Dendritic cell treated with granulocyte-macrophage colony-stimulating factor and Interleukin-4, amounts not matched to agents 40 ng/mL and 50 ng/mL, for 4 days (primary cell): Measurements from ENCODE around the gene RBM18.

Experiments used
- H3K27ac Mint-ChIP-seq: one replicate; pipeline ENCODE4 v1.8.0; 2022; ENCODE audit warnings: mild to moderate bottlenecking, mixed read lengths
- H3K27me3 Mint-ChIP-seq: one replicate; pipeline ENCODE4 v1.8.0; 2022; ENCODE audit warnings: mild to moderate bottlenecking, mixed read lengths
- H3K36me3 Mint-ChIP-seq: one replicate; pipeline ENCODE4 v1.8.0; 2022; ENCODE audit warnings: low read depth, mixed read lengths
- H3K4me1 Mint-ChIP-seq: one replicate; pipeline ENCODE4 v1.8.0; 2022; ENCODE audit warnings: low read depth, mixed read lengths
- H3K4me3 Mint-ChIP-seq: one replicate; pipeline ENCODE4 v1.8.0; 2022; ENCODE audit warnings: mild to moderate bottlenecking, moderate library complexity, mixed read lengths
- H3K9me3 Mint-ChIP-seq: one replicate; pipeline ENCODE4 v1.8.0; 2022; ENCODE audit warnings: mixed read lengths
- intact Hi-C: fragments of 100-400 bp; cut with micrococcal nuclease; formaldehyde crosslinking; loops from one replicate; pipeline ENCODE4 v1.15.0; 2022

RBM18 gene

DNA sequence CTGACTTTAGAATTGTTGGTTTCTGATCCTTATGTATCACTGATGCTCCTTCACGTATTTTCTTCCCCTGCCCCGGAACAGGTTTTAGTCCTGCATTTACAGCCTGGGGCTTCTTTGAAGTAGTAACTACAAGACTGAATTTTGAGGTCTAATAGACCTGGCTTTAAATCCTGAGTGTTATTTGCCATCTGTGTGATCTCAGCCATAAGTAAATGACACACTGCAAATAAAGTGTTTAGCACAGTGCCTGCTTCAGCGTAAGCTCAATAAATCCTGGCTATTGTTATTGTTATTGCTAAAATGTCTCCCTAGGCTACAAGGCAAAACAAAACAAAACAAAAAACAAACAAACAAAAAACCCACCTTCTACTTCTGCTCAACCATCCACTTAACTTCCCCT lies 20.3 kb downstream of the RBM18 start:
- no peaks in the 10 kb centered on the region for H3K27me3 Mint-ChIP-seq

GRCh38 chr9:122239722-122240121 lies 24.9 kb downstream of the RBM18 start:
- no peaks in the 10 kb centered on the region for H3K4me1 Mint-ChIP-seq
- peaks cover 64% of the 10 kb centered on the region for H3K36me3 Mint-ChIP-seq
- no peaks in the 10 kb centered on the region for H3K27me3 Mint-ChIP-seq
- intact Hi-C loops: no loop called here
- H3K27ac Mint-ChIP-seq: no peak overlapping the region
- no peak overlapping the region for H3K4me3 Mint-ChIP-seq
- no peaks in the 10 kb centered on the region for H3K9me3 Mint-ChIP-seq

More for the DNA sequence above, 20.3 kb downstream of the RBM18 start:
- Mint-ChIP-seq H3K4me3 (no peak overlapping the region), H3K9me3 (no peaks in the 10 kb centered on the region), H3K36me3 (peaks cover 90% of the 10 kb centered on the region), H3K4me1 (no peaks in the 10 kb centered on the region), H3K27ac (no peak overlapping the region)
- intact Hi-C loops: no loop called here

DNA sequence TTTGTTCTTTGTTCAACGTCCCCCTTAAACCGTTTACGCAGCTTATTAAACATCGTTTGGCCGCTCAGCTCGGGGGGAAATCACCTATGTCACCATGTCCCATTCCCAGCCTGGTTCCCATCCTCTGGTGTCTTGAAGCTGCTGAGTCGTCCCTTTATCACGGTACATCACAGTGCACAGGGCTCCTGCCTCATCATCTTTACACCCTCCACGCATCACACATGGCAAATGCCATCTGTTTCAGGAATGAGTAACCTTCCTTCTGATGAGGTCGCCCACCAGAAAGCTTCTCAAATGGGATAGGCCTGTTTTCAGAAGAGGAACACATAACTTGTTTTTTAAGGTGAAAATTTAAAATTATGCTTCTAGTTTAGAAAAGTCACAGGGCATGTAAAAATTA lies 28.0 kb downstream of the RBM18 start:
- H3K27me3 Mint-ChIP-seq: peaks cover 1% of the 10 kb centered on the region
- no peak overlapping the region for H3K27ac Mint-ChIP-seq
- H3K9me3 Mint-ChIP-seq: no peaks in the 10 kb centered on the region
- no peaks in the 10 kb centered on the region for H3K4me1 Mint-ChIP-seq
- H3K36me3 Mint-ChIP-seq: peaks cover 37% of the 10 kb centered on the region
- H3K4me3 Mint-ChIP-seq: no peak overlapping the region
- intact Hi-C loops: no loop called here

GRCh38 chr9:122234022-122234748 lies 30.5 kb downstream of the RBM18 start:
- H3K4me1 Mint-ChIP-seq: no peaks in the 10 kb centered on the region
- intact Hi-C loops: no loop called here
- H3K27me3 Mint-ChIP-seq: peaks cover 2% of the 10 kb centered on the region
- H3K27ac Mint-ChIP-seq: no peak overlapping the region
- no peak overlapping the region for H3K4me3 Mint-ChIP-seq
- H3K9me3 Mint-ChIP-seq: no peaks in the 10 kb centered on the region
- H3K36me3 Mint-ChIP-seq: peaks cover 12% of the 10 kb centered on the region

DNA sequence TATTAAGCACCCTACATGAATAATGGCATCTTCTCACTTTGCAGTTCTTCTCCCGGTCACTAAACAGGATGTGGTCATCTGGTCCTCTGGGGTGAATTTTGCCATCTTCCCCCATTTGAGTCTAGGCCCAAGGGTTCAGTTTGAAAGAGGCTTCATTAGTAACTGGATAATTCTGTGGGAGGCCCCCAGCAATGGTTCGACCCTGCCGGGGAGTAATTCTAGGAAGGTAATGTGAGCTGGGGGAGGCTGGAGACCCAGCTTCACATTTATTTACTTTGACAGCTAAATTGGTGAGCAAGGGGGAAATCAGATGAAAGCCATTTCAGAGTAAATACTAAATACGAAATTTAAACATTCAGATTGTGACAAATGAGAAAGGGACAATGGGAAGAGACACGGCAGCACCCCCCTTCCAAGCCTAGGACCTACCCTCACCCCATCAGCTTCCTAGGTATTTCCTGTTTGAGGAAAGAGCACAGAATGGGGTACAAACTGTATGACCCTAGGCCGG lies 31.8 kb downstream of the RBM18 start:
- no peak overlapping the region for H3K27ac Mint-ChIP-seq
- H3K4me3 Mint-ChIP-seq: no peak overlapping the region
- intact Hi-C loops: no loop called here
- H3K27me3 Mint-ChIP-seq: peaks cover 7% of the 10 kb centered on the region
- H3K36me3 Mint-ChIP-seq: no peaks in the 10 kb centered on the region
- H3K4me1 Mint-ChIP-seq: no peaks in the 10 kb centered on the region
- no peaks in the 10 kb centered on the region for H3K9me3 Mint-ChIP-seq

GRCh38 chr9:122229485-122229837 lies 35.2 kb downstream of the RBM18 start:
- Mint-ChIP-seq H3K4me1 (no peaks in the 10 kb centered on the region), H3K9me3 (no peaks in the 10 kb centered on the region), H3K4me3 (no peak overlapping the region), H3K36me3 (no peaks in the 10 kb centered on the region), H3K27ac (no peak overlapping the region), H3K27me3 (peaks cover 37% of the 10 kb centered on the region)
- intact Hi-C loops: no loop called here

DNA sequence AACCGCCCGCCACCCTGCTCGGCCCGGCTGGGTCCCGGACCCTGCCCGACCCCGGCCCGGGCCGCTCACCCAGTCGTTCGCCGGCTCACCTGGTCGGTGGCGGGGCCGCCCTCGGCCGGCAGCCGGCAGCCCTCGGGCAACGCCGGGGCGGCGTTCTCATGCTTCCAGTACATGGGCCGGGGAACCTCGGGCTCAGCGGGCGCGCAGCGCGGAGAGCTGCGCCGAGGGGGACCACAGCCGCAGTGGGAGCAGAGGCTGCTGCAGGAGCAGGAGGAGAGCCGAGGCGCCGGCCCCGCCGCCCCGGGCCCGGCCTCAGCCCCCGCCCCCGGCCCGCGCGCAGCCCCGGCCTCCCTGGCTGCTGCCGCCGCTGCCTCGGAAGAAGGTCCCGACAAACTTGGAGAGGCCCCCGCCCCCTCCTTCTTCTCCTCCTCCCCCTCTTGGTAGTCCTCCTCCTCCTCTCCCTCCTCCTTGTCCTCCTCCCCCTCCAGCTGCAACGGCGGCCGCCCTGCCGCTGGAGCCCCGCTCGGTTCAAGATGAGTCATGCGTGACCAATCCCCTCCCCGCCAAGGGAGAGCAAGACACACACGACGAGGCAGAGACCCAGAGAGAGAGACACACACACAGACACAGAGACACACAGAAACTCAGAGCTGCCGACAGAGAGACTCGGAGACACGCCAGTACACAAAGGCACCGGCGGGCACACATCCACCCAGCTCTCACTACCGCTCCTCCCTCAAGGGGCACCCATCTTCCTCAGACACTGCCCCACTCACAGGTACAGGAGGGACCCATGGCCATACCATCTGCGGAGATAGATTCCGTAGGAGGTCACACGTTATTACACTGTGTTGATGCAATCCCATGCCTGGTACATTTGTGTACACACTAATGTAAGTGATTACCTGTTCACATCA lies 35.8 kb downstream of the RBM18 start, which contains the start of gene LHX6:
Gene LHX6, minus strand, starts transcription at position 390 of the 917 bp plus-strand sequence. Its CDS starts 217 bp downstream, at position 173.
- H3K27me3 Mint-ChIP-seq: peaks cover 43% of the 10 kb centered on the region
- H3K9me3 Mint-ChIP-seq: no peaks in the 10 kb centered on the region
- H3K4me3 Mint-ChIP-seq: peak within 1 kb of the TSS; percentile 27
- intact Hi-C loops: no loop called here
- H3K36me3 Mint-ChIP-seq: no peaks in the 10 kb centered on the region
- H3K27ac Mint-ChIP-seq: no peak within 1 kb of the TSS
- no peaks in the 10 kb centered on the region for H3K4me1 Mint-ChIP-seq

GRCh38 chr9:122228191-122228567 lies 36.5 kb downstream of the RBM18 start:
- peak overlapping the region; percentile 27 for H3K4me3 Mint-ChIP-seq
- peaks cover 3% of the 10 kb centered on the region for H3K4me1 Mint-ChIP-seq
- no peak overlapping the region for H3K27ac Mint-ChIP-seq
- no peaks in the 10 kb centered on the region for H3K9me3 Mint-ChIP-seq
- intact Hi-C loops: no loop called here
- H3K27me3 Mint-ChIP-seq: peaks cover 50% of the 10 kb centered on the region
- no peaks in the 10 kb centered on the region for H3K36me3 Mint-ChIP-seq

- H3K4me1 Mint-ChIP-seq: peaks cover 9% of the 10 kb centered on the region
- no peaks in the 10 kb centered on the region for H3K9me3 Mint-ChIP-seq
- no peak overlapping the region for H3K27ac Mint-ChIP-seq
- no peak overlapping the region for H3K4me3 Mint-ChIP-seq
- H3K27me3 Mint-ChIP-seq: peaks cover 56% of the 10 kb centered on the region
- H3K36me3 Mint-ChIP-seq: no peaks in the 10 kb centered on the region
- intact Hi-C loops: no loop called here
Measured at GRCh38 chr9:122227575-122227900, 37.1 kb downstream of the RBM18 start.

- no peaks in the 10 kb centered on the region for H3K36me3 Mint-ChIP-seq
Measured at GRCh38 chr9:122226758-122227574, 37.7 kb downstream of the RBM18 start.

GRCh38 chr9:122226142-122226757 lies 38.4 kb downstream of the RBM18 start:
- no peaks in the 10 kb centered on the region for H3K9me3 Mint-ChIP-seq

More at GRCh38 chr9:122226758-122227574, 37.7 kb downstream of the RBM18 start:
- intact Hi-C loops: no loop called here
- no peaks in the 10 kb centered on the region for H3K9me3 Mint-ChIP-seq
- H3K27me3 Mint-ChIP-seq: peaks cover 61% of the 10 kb centered on the region
- no peak overlapping the region for H3K27ac Mint-ChIP-seq
- peaks cover 10% of the 10 kb centered on the region for H3K4me1 Mint-ChIP-seq
- H3K4me3 Mint-ChIP-seq: no peak overlapping the region

DNA sequence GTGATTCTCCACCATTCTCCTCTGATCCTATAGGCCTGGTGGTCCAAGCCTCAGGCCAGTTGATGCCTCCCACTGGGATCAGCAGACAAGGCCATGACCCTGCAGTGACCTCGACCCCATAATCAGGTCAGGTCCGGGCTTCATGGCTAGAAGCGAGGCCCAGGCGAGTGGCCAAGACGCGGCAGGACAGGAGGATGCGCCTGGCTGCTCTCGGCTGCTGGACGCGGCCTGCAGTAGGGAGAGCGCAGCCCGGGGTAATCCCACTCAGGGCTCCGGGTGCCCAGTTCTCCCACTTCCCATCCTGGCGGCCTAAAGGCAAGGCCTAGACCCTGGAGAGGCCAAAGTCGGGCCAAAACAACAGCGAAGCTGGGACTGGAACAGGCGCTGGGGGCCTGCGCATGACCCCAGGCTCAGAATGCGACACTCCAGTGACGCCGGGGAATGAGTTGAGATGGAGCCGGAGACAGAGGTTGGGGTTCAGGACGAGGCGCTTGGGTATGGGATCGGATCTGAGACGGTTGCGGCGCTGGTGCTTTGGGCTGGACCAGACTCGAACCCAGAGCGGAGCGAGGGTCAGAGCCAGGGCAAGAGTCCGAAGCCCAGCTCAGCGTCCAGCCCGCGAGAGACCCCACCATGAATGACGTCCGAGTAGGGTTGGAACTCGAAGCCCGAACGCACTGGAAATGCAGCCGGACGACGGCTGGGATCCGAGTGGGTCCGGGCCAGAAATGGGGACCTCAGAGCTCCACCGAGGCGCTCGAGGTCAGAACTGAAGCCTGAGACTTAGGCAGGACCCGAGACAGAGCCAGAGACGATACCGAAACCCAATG lies 39.1 kb downstream of the RBM18 start:
- H3K9me3 Mint-ChIP-seq: no peaks in the 10 kb centered on the region
- intact Hi-C loops: no loop called here
- peaks cover 73% of the 10 kb centered on the region for H3K27me3 Mint-ChIP-seq
- no peaks in the 10 kb centered on the region for H3K36me3 Mint-ChIP-seq
- H3K27ac Mint-ChIP-seq: no peak overlapping the region
- H3K4me3 Mint-ChIP-seq: no peak overlapping the region
- peaks cover 16% of the 10 kb centered on the region for H3K4me1 Mint-ChIP-seq

More at GRCh38 chr9:122226142-122226757, 38.4 kb downstream of the RBM18 start:
- intact Hi-C loops: no loop called here
- Mint-ChIP-seq H3K27me3 (peaks cover 66% of the 10 kb centered on the region), H3K27ac (no peak overlapping the region), H3K4me3 (no peak overlapping the region), H3K36me3 (no peaks in the 10 kb centered on the region), H3K4me1 (peaks cover 14% of the 10 kb centered on the region)

- intact Hi-C loops: no loop called here
- no peak overlapping the region for H3K27ac Mint-ChIP-seq
- H3K4me3 Mint-ChIP-seq: peak overlapping the region; percentile 55
- no peaks in the 10 kb centered on the region for H3K36me3 Mint-ChIP-seq
- no peaks in the 10 kb centered on the region for H3K9me3 Mint-ChIP-seq
- peaks cover 36% of the 10 kb centered on the region for H3K4me1 Mint-ChIP-seq
- H3K27me3 Mint-ChIP-seq: peaks cover 94% of the 10 kb centered on the region
Measured at GRCh38 chr9:122223435-122223834, 41.2 kb downstream of the RBM18 start.
